Panc1 (cell line): ENCODE results near the gene OR1A1. TPM values are rescaled to one million over a fixed set of nuclear protein-coding genes. Genes with fewer than 3 reads are reported as not detected.

Experiments used
- ATAC-seq: fragments of 200-7000 bp; cut with Tn5 transposase; 2 replicates; pipeline ENCODE4 v1.9.1; 2020; ENCODE audit warnings: mild to moderate bottlenecking, moderate library complexity
- BruUV-seq: library from RNA; stranded (reverse); fragments of 400-500 nt; replicated peaks from 2 replicates; lab custom pipeline; 2021; lab: Mats Ljungman, UMichigan
- CTCF ChIA-PET: fragments of 300-600 bp; sonication (Branson Sonifier 250); formaldehyde crosslinking; loops from one replicate; lab custom pipeline; 2022; ENCODE audit warnings: antibody characterized with exemption; lab: Charles Lee
- POLR2A ChIA-PET: fragments of 300-600 bp; sonication (Branson Sonifier 250); formaldehyde crosslinking; loops from one replicate; lab custom pipeline; 2022; ENCODE audit warnings: antibody characterized with exemption; lab: Charles Lee
- DNase-seq: peaks from one replicate; pipeline ENCODE4 v3.0.0-alpha.2; 2010; ENCODE audit warnings: low read depth, low spot score
- H3K27ac ChIP-seq: 2 replicates; pipeline ENCODE4 v1.5.1; 2011; ENCODE audit warnings: mild to moderate bottlenecking, low read length, inconsistent platforms
- H3K27me3 ChIP-seq: fragments of 200-500 bp; sonication (Bioruptor generic); 2 replicates; pipeline ENCODE4 v1.6.0; 2014; ENCODE audit warnings: low read length, inconsistent platforms; ENCODE audit not compliant: control insufficient read depth, insufficient read depth
- H3K36me3 ChIP-seq: fragments of 200-500 bp; sonication (Bioruptor generic); 2 replicates; pipeline ENCODE4 v1.5.1; 2014; ENCODE audit warnings: inconsistent platforms, mild to moderate bottlenecking, low read length, moderate library complexity; ENCODE audit not compliant: control insufficient read depth, insufficient read depth
- H3K4me1 ChIP-seq: 2 replicates; pipeline ENCODE4 v1.5.1; 2011; ENCODE audit warnings: inconsistent platforms, mild to moderate bottlenecking, low read length, moderate library complexity; ENCODE audit not compliant: control insufficient read depth, insufficient read depth
- H3K4me3 ChIP-seq, 2 experiments: 2 replicates each; pipeline ENCODE4 v1.5.1; 2011 to 2012; ENCODE audit warnings: low read depth in 2 of 2, low read length in 2 of 2, mild to moderate bottlenecking in 2 of 2, inconsistent platforms in 1 of 2, moderate library complexity in 1 of 2
- H3K9me3 ChIP-seq: fragments of 200-500 bp; sonication (Bioruptor generic); 2 replicates; pipeline ENCODE4 v1.5.1; 2014; ENCODE audit warnings: low read depth, mild to moderate bottlenecking, inconsistent platforms, low read length, moderate library complexity; ENCODE audit not compliant: control insufficient read depth, insufficient read depth
- POLR2AphosphoS5 ChIP-seq: IDR thresholded peaks from 2 replicates; pipeline ENCODE4 v1.6.1; 2012; ENCODE audit warnings: mild to moderate bottlenecking, low read depth, low read length, moderate library complexity
- SIN3A ChIP-seq: IDR thresholded peaks from 2 replicates; pipeline ENCODE4 v1.6.1; 2012; ENCODE audit warnings: low read depth, mild to moderate bottlenecking, low read length, moderate library complexity, borderline replicate concordance; ENCODE audit not compliant: insufficient read depth
- TCF7L2 ChIP-seq: IDR thresholded peaks from 2 replicates; pipeline ENCODE4 v1.6.1; 2011; ENCODE audit warnings: mild to moderate bottlenecking, low read depth, low read length, inconsistent platforms
- in situ Hi-C: cut with HindIII; loops from 2 replicates; pipeline ENCODE4 v1.10.0; 2016; ENCODE audit warnings: low sequenced_read_pairs, low pct_unique_long_range_greater_than_20kb
- intact Hi-C: fragments of 100-400 bp; cut with micrococcal nuclease; formaldehyde crosslinking; loops from one replicate; pipeline ENCODE4 v1.10.0; 2022; ENCODE audit not compliant: unreplicated experiment
- total RNA-seq: library from RNA; stranded (reverse); gene quantifications from one replicate; pipeline ENCODE4 v1.2.1, GENCODE V29; 2021; ENCODE audit not compliant: unreplicated experiment
- TF ChIP-seq, protein P1 (sequence below), 2 experiments: IDR thresholded peaks; 2 replicates each; pipeline ENCODE4 v1.6.1; 2011 to 2012; ENCODE audit warnings: low read depth in 2 of 2, control low read depth in 1 of 2, low read length in 1 of 2, mild to moderate bottlenecking in 1 of 2, moderate library complexity in 1 of 2; ENCODE audit not compliant: insufficient read depth in 1 of 2
- TF ChIP-seq, protein P2 (sequence below): fragments of 450-650 bp; IDR thresholded peaks from 2 replicates; pipeline ENCODE4 v1.5.1; 2017; ENCODE audit warnings: mild to moderate bottlenecking

The OR1A1 gene
- total RNA-seq, 1 experiment from 2014 or later: not detected

DNA sequence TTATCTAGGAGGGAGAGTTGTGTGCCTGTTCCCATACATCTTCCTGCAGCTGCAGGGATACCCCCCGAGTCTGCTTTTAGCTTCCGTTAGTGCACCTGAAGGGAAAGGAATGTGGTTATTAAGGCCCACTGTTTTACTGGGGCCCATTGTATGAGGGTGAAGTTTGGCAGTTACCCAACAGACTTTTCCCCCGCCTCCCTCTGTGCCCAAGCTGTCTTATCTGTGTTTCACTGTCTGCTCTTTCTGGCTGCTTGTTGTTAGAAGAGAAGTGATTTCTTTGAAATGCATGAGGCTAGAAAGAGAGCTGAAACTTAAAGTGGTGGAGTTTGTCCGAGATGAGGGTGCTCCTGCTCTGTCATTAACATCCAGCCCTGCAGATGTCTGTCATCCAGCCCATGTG, 17.5 kb upstream of the OR1A1 start:
- H3K4me1 ChIP-seq: no peaks in the 10 kb centered on the region
- CTCF ChIA-PET: no interaction called here

DNA sequence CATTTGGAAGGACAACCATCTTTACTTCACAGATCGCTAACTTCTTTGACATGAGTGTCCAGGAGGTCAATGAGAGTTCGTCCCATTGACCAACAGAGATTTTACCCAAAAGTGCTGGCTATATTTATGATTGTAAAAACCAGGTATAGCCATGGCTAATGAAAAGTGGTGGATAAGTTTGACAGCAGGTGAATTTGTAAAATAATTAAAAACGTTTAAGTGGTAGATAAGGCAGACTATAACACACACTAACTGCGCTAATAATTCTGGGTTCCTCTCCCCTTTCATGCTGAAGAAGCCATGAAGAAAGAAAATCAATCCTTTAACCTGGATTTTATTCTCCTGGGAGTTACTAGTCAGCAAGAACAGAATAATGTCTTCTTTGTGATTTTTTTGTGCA, 10.2 kb upstream of the OR1A1 start, which contains the start of gene OR1A2:
TSS of gene OR1A2 (plus strand) at position 301 of the 400 bp plus-strand sequence. CDS start at position 301, 0 bp downstream.
- intact Hi-C loops: no loop called here
- Histone ChIP-seq H3K4me3 (no peak within 1 kb of the TSS), H3K9me3 (no peaks in the 10 kb centered on the region), H3K27ac (no peak within 1 kb of the TSS), H3K27me3 (peaks cover 4% of the 10 kb centered on the region), H3K36me3 (no peaks in the 10 kb centered on the region), H3K4me1 (no peaks in the 10 kb centered on the region)
- ChIA-PET CTCF (no interaction called here), POLR2A (interaction anchor here (0.5 kb wide), 1 partner anchor 91 kb away, joined by 3 read pairs; no protein-coding TSS in a partner anchor)
- ATAC-seq (no peak), DNase-seq (no peak)
- no TSS peak for BruUV-seq
- TF ChIP-seq TCF7L2: no peak
- in situ Hi-C loops: no loop called here

More for the DNA sequence above, 17.5 kb upstream of the OR1A1 start:
- H3K27ac ChIP-seq: no peak overlapping the region
- POLR2A ChIA-PET: no interaction called here
- intact Hi-C loops: no loop called here
- H3K9me3 ChIP-seq: no peaks in the 10 kb centered on the region
- TF ChIP-seq, protein P1, sequence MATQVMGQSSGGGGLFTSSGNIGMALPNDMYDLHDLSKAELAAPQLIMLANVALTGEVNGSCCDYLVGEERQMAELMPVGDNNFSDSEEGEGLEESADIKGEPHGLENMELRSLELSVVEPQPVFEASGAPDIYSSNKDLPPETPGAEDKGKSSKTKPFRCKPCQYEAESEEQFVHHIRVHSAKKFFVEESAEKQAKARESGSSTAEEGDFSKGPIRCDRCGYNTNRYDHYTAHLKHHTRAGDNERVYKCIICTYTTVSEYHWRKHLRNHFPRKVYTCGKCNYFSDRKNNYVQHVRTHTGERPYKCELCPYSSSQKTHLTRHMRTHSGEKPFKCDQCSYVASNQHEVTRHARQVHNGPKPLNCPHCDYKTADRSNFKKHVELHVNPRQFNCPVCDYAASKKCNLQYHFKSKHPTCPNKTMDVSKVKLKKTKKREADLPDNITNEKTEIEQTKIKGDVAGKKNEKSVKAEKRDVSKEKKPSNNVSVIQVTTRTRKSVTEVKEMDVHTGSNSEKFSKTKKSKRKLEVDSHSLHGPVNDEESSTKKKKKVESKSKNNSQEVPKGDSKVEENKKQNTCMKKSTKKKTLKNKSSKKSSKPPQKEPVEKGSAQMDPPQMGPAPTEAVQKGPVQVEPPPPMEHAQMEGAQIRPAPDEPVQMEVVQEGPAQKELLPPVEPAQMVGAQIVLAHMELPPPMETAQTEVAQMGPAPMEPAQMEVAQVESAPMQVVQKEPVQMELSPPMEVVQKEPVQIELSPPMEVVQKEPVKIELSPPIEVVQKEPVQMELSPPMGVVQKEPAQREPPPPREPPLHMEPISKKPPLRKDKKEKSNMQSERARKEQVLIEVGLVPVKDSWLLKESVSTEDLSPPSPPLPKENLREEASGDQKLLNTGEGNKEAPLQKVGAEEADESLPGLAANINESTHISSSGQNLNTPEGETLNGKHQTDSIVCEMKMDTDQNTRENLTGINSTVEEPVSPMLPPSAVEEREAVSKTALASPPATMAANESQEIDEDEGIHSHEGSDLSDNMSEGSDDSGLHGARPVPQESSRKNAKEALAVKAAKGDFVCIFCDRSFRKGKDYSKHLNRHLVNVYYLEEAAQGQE (IDR thresholded peaks at IDR 0.05; ENCODE audit: insufficient read depth in 1 of 2, low read depth in 2 of 2, low read length in 1 of 2): no peak
- TF ChIP-seq TCF7L2 (no peak), SIN3A (no peak), POLR2AphosphoS5 (no peak)
- TF ChIP-seq, protein P2, sequence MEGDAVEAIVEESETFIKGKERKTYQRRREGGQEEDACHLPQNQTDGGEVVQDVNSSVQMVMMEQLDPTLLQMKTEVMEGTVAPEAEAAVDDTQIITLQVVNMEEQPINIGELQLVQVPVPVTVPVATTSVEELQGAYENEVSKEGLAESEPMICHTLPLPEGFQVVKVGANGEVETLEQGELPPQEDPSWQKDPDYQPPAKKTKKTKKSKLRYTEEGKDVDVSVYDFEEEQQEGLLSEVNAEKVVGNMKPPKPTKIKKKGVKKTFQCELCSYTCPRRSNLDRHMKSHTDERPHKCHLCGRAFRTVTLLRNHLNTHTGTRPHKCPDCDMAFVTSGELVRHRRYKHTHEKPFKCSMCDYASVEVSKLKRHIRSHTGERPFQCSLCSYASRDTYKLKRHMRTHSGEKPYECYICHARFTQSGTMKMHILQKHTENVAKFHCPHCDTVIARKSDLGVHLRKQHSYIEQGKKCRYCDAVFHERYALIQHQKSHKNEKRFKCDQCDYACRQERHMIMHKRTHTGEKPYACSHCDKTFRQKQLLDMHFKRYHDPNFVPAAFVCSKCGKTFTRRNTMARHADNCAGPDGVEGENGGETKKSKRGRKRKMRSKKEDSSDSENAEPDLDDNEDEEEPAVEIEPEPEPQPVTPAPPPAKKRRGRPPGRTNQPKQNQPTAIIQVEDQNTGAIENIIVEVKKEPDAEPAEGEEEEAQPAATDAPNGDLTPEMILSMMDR: no peak
- in situ Hi-C loops: no loop called here
- no peak overlapping the region for H3K4me3 ChIP-seq
- H3K27me3 ChIP-seq: peaks cover 9% of the 10 kb centered on the region
- ATAC-seq: no peak
- no peak for DNase-seq
- no peaks in the 10 kb centered on the region for H3K36me3 ChIP-seq
- no TSS peak for BruUV-seq

DNA sequence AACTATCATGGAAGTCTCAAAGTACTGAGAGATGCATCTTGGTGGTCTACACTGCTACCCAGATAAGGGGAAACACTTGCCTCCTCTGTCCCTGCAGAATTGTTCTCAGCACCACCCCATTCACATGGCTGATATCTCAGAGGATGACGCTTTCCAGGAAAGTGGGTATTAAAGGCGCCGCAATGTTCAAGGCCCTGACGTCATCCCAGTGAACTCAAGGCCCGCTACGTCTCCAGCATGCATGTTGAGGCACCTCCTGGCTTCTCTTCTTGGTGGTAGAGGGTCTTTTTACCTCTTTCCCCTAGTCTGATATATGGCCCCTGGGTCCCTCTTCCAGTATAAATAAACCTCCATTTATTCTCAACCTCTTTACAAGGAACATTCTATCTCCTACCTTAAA, 1.0 kb downstream of the OR1A1 start:
- intact Hi-C loops: no loop called here
- no peak for ATAC-seq
- ChIA-PET POLR2A (interaction anchor here (0.5 kb wide), 1 partner anchor 246 kb away, joined by 9 read pairs; no protein-coding TSS in a partner anchor), CTCF (no interaction called here)
- in situ Hi-C loops: no loop called here
- no peaks in the 10 kb centered on the region for H3K9me3 ChIP-seq
- TF ChIP-seq, protein P1 (IDR thresholded peaks at IDR 0.05; ENCODE audit: insufficient read depth in 1 of 2, low read depth in 2 of 2, low read length in 1 of 2): no peak
- TF ChIP-seq SIN3A (no peak), POLR2AphosphoS5 (no peak), TCF7L2 (no peak)
- TF ChIP-seq, protein P2: no peak
- H3K36me3 ChIP-seq: no peaks in the 10 kb centered on the region
- no peaks in the 10 kb centered on the region for H3K27me3 ChIP-seq
- no peak for DNase-seq
- BruUV-seq: no TSS peak
- H3K4me3 ChIP-seq: no peak overlapping the region
- no peak overlapping the region for H3K27ac ChIP-seq
- H3K4me1 ChIP-seq: no peaks in the 10 kb centered on the region
